Fibroblast of skin of right biceps (primary cell): ENCODE data around the gene PFKP.

Experiments used
- DNase-seq: peaks from one replicate; pipeline ENCODE4 v3.0.0-alpha.2; 2013

The PFKP gene

GRCh38 chr10:3072641-3073360 lies 5.5 kb downstream of the PFKP start:
- DNase-seq: no peak

DNA sequence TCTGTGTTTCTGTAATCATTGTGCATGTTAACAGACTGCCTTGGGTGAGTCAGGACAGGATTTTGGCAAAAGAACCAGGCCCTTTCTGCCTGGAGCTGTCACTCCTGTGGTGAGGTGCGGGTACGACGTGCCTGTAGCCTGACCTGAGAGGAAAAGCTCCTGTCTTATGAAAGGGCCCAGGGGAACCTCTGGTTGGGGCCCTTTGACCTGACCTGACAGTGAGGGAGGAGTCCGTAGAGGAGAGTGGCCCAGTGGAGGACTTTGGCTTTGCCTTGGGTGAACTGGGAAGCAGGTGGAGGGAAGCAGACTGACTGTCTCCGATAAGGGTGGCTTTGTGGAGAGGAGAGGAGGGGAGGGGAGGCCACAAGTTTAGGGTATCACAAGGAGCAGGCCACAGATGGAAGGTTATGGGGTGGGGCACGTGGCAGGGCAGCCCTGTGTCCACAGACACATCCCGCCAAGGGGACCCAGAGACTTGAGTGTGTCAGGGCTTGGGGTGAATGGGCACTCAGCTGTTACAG lies 6.9 kb downstream of the PFKP start:
- no peak for DNase-seq

DNA sequence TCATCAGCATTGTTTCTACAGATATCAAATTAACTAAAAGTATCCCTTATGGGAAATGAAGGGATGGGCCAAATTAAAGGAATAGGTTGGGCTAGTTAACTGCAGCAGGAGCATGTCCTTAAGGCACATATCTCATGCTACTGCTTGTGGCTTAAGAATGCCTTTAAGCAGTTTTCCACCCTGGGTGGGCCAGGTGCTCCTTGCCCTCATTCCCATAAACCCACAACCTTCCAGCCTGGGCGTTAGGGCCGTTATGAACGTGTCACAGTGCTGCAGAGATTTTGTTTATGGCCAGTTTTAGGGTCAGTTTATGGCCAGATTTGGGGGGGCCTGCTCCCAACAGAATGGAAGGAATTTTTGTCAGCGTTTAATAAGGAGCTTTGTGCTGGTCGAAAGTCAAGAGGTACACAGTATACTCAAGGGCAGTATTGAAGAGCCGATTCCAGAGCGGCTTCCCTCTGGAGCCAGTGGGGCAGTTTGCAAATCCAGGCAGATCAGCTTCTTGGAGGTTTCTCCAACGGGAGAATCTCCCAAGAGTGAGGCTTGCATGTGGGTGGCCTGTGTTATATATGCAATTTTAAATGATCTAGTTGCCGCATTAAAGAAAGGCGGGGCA lies 7.7 kb downstream of the PFKP start:
- no peak for DNase-seq

DNA sequence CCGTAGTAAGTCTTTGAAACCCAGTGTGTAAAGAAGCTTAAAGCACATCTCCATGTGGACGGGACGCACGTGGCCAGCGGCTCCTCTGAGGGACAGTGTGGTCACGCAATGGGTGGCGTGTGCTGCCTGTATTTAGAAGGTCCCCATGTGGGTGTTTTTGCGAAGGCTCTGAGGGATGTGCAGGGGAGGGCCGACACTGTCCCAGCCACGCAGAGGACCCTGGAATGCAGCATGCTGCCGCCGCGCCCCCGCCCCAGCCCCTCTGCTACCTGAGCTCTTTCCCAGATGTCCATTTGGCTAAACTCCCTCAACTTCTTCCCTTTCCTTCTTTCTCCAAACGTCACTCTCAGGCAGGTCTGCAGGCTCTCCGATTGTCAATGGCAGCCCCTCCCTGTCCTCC lies 8.8 kb downstream of the PFKP start:
- no peak for DNase-seq

- DNase-seq: no peak
These were observed 10.2 kb downstream of the PFKP start for GRCh38 chr10:3077509-3077908.

- no peak for DNase-seq
These were observed 10.7 kb downstream of the PFKP start for GRCh38 chr10:3077940-3078630.

GRCh38 chr10:3081383-3081981 lies 14.1 kb downstream of the PFKP start:
- no peak for DNase-seq

- no peak for DNase-seq
These were observed 14.9 kb downstream of the PFKP start for GRCh38 chr10:3082290-3082689.

DNA sequence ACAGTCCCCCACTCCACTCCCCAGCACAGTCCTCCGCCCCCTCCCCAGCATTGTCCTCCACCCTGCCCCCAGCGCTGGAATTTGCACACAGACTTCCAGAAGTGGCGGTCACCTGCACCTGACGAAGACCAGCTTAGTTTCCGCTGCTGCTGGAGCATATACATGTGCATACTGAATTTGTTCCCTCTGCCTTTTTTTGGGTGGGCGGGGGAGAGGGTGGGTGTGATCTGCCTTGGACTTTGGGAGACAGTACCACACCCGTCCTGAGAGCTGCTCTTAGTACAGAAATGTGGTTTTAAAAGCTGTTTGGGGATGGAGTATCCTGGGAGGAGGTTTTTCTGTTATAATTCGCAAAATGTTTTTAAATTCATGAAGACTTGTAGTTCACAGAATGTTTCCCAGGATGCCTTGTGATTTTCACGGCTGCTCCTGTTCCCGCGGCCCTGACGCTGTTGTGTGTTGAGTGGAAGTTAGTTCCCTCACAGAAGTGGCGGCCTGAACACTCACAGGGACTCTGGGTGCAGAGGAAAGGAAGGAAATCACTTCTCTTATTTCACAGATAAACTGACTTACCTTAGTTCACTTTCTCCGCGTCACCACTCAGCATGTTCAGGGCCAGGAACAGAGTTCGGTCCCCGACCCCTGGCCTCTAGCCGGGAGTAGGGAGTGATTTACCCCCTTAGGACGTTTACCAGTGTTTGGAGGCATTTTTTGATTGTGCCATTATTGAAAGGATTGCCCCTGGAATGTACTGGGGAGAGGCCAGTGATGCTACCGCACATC lies 18.6 kb downstream of the PFKP start:
- no peak for DNase-seq

DNA sequence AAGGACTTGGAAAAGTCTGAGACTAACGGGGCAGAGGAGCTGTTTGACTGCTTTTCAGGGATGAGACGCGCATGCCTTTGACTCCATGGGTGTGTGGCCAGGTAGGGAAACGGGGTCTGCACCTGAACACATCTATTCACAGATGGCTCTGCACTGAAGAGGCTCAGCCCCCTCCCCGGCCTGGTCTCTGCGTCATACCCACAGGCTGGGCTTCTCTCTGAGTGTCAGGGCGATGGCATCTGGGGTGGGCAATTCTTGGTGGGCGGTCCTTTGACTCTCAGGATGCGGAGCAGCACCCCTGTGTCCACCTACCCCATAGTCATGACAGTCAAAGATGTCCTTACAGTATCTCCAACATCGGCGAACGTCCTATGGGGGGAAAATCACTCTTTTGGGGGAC lies 23.0 kb downstream of the PFKP start:
- DNase-seq: no peak

- peak; percentile 90 for DNase-seq
These were observed 23.8 kb downstream of the PFKP start for GRCh38 chr10:3090914-3091787.

- DNase-seq: no peak
These were observed 24.6 kb downstream of the PFKP start for GRCh38 chr10:3091921-3092320.

- no peak for DNase-seq
These were observed 26.6 kb downstream of the PFKP start for GRCh38 chr10:3093996-3094395.

DNA sequence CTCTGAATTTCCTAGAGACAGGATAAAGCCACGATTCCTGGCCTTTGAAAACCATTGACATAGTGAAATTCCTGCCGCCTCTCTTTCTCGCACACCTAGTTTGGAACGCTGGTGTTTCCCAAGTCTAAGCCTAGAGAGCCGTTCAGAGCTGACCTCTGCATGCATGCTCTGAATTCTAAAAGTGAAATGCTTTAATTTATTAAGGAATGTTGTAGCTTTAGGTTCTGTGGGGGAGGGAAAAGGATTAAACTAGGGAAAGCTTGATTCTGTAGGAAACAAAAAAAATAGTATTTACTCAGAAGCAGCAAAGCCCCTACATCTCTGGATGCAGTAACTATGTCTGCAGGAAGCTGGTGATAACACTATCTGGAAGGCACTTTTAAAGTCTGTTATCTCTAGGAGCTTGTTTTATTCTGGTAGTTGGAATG lies 27.3 kb downstream of the PFKP start:
- peak; percentile 60 for DNase-seq

DNA sequence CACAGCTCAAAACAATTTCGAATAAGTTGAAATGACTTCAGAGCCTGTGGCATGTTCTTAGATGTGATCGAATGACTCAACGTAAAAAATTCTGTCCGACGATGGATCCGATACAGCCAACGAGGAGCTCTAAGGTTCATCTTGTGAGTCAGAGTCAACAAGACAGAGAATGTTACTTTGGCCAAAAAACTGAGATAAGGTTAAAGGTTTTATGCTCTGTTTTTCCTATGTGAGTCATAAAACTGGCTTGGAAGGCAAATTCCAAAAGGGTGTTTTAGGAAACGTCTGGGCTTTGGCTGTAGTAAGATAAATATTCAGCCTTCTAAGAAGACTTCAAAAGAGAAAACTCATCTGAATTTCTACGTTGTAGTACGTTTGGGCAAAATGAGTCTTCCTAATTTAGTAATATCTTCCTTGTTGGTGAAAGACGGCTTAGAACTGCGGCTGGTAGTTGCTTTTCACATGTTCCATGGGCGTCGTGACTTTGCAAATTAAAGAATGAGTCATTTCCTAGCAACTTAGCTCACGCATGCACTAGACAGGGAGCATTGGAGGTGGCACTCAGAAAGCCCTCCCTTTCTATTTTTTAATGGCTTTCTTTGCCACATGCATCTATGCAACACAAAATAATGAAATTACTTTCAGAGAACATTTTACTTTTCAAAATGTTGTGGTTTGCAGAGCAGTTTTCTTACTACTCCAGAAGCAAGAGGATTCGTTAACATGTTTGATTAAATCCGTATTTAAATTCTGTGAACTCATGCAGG lies 28.2 kb downstream of the PFKP start:
- DNase-seq: peak; percentile 100

- DNase-seq: no peak
These were observed 28.8 kb downstream of the PFKP start for GRCh38 chr10:3096149-3096548.

- no peak for DNase-seq
These were observed 29.8 kb downstream of the PFKP start for GRCh38 chr10:3097160-3097559.

DNA sequence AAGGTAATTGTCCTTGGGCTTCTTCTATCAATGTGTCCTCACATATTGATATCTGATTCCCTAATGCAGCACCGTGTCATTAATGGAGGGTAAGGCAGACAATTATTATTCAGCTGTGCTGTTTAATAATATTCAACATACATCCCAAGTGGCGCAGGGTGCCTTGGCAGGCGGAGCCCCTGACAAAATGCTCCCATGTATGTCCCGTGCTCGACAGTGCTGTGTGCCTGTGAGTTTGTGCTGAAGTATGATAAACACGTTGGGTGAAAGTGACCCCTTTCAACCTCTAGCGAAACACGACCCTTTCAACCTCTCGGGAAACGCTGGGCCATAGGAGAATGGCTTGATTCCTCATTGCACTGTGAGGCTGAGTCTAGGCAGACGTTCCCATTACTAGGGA lies 31.3 kb downstream of the PFKP start:
- DNase-seq: no peak

- DNase-seq: peak; percentile 77
These were observed 32.1 kb downstream of the PFKP start for GRCh38 chr10:3099291-3100092.
